Measurements from ENCODE around the gene GRAMD1B. TPM values are rescaled to one million over a fixed set of nuclear protein-coding genes. Genes with fewer than 3 reads are reported as not detected.

GRAMD1B gene
- total RNA-seq, 3 donors from 2014 or later: 2.0 to 10.2 (median 8.2) TPM

- Histone ChIP-seq H3K4me1 (no peaks in the 10 kb centered on the region), H3K36me3 (no peaks in the 10 kb centered on the region), H3K27me3 (no peaks in the 10 kb centered on the region), H3K27ac (no peak overlapping the region), H3K4me3 (no peak overlapping the region), H3K9me3 (no peaks in the 10 kb centered on the region)
- intact Hi-C loops (cut with DNase I; ENCODE audit: low total_unique reads): no loop called here
- TF ChIP-seq, protein P1, sequence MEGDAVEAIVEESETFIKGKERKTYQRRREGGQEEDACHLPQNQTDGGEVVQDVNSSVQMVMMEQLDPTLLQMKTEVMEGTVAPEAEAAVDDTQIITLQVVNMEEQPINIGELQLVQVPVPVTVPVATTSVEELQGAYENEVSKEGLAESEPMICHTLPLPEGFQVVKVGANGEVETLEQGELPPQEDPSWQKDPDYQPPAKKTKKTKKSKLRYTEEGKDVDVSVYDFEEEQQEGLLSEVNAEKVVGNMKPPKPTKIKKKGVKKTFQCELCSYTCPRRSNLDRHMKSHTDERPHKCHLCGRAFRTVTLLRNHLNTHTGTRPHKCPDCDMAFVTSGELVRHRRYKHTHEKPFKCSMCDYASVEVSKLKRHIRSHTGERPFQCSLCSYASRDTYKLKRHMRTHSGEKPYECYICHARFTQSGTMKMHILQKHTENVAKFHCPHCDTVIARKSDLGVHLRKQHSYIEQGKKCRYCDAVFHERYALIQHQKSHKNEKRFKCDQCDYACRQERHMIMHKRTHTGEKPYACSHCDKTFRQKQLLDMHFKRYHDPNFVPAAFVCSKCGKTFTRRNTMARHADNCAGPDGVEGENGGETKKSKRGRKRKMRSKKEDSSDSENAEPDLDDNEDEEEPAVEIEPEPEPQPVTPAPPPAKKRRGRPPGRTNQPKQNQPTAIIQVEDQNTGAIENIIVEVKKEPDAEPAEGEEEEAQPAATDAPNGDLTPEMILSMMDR (IDR thresholded peaks at IDR 0.05): no peak
- TF ChIP-seq POLR2A (IDR thresholded peaks at IDR 0.05): no peak
- no peak for TF ChIP-seq POLR2AphosphoS5 (IDR thresholded peaks at IDR 0.05)
- no peak for DNase-seq (ENCODE audit: low spot score in 2 of 2)
These were observed 39.5 kb downstream of the GRAMD1B start for GRCh38 chr11:123469586-123469985.

DNA sequence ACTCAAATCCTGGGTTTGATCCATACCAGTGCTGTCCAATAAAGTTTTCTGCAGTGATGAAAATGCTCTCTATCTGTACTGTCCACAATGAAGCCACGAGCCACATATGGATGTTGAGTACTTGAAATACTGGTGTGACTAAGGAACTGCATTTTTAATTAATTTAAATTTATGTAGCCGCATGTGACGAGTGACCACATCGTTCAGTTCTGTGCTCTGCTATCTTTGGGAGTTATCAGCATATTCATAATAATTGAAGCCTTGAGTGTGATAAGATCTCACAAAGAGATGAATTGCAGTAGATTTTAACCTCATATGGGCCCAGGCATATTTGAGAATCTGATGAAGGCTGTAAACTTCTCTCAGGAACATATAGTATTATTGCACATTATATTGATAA lies 40.8 kb downstream of the GRAMD1B start:
- intact Hi-C loops (cut with DNase I; ENCODE audit: low total_unique reads): loop anchor here (5.0 kb wide), 1 partner anchor 254 kb away; no protein-coding TSS in a partner anchor
- TF ChIP-seq POLR2AphosphoS5 (IDR thresholded peaks at IDR 0.05) (no peak), POLR2A (IDR thresholded peaks at IDR 0.05) (no peak)
- TF ChIP-seq, protein P1 (IDR thresholded peaks at IDR 0.05): no peak
- DNase-seq (ENCODE audit: low spot score in 2 of 2): no peak

GRCh38 chr11:123472236-123472935 lies 42.3 kb downstream of the GRAMD1B start:
- no peak overlapping the region for H3K4me3 ChIP-seq
- no peak for DNase-seq (ENCODE audit: low spot score in 2 of 2)
- no peaks in the 10 kb centered on the region for H3K27me3 ChIP-seq
- H3K4me1 ChIP-seq: no peaks in the 10 kb centered on the region
- TF ChIP-seq POLR2AphosphoS5 (IDR thresholded peaks at IDR 0.05): no peak
- no peaks in the 10 kb centered on the region for H3K9me3 ChIP-seq
- intact Hi-C loops (cut with DNase I; ENCODE audit: low total_unique reads): loop anchor here (5.0 kb wide), 1 partner anchor 255 kb away; no protein-coding TSS in a partner anchor
- H3K36me3 ChIP-seq: no peaks in the 10 kb centered on the region
- no peak overlapping the region for H3K27ac ChIP-seq

More for the DNA sequence above, 40.8 kb downstream of the GRAMD1B start:
- H3K27me3 ChIP-seq: no peaks in the 10 kb centered on the region
- no peaks in the 10 kb centered on the region for H3K9me3 ChIP-seq
- no peaks in the 10 kb centered on the region for H3K4me1 ChIP-seq
- H3K27ac ChIP-seq: no peak overlapping the region
- no peak overlapping the region for H3K4me3 ChIP-seq
- no peaks in the 10 kb centered on the region for H3K36me3 ChIP-seq

GRCh38 chr11:123473941-123474677 lies 44.0 kb downstream of the GRAMD1B start:
- no peak overlapping the region for H3K4me3 ChIP-seq
- intact Hi-C loops (cut with DNase I; ENCODE audit: low total_unique reads): loop anchor here (5.0 kb wide), 1 partner anchor 257 kb away; no protein-coding TSS in a partner anchor
- H3K27me3 ChIP-seq: no peaks in the 10 kb centered on the region
- no peaks in the 10 kb centered on the region for H3K4me1 ChIP-seq
- no peaks in the 10 kb centered on the region for H3K36me3 ChIP-seq
- H3K27ac ChIP-seq: no peak overlapping the region
- DNase-seq (ENCODE audit: low spot score in 2 of 2): no peak
- TF ChIP-seq POLR2AphosphoS5 (IDR thresholded peaks at IDR 0.05): no peak
- TF ChIP-seq POLR2A (IDR thresholded peaks at IDR 0.05): no peak
- TF ChIP-seq, protein P1 (IDR thresholded peaks at IDR 0.05): no peak
- H3K9me3 ChIP-seq: no peaks in the 10 kb centered on the region

GRCh38 chr11:123474994-123475393 lies 44.9 kb downstream of the GRAMD1B start:
- no peak for TF ChIP-seq POLR2AphosphoS5 (IDR thresholded peaks at IDR 0.05)
- TF ChIP-seq, protein P1 (IDR thresholded peaks at IDR 0.05): no peak
- H3K36me3 ChIP-seq: no peaks in the 10 kb centered on the region
- no peak overlapping the region for H3K27ac ChIP-seq
- no peak for DNase-seq (ENCODE audit: low spot score in 2 of 2)
- intact Hi-C loops (cut with DNase I; ENCODE audit: low total_unique reads): loop anchor here (5.0 kb wide), 1 partner anchor 258 kb away; no protein-coding TSS in a partner anchor
- H3K4me3 ChIP-seq: no peak overlapping the region
- H3K4me1 ChIP-seq: no peaks in the 10 kb centered on the region
- H3K27me3 ChIP-seq: no peaks in the 10 kb centered on the region
- H3K9me3 ChIP-seq: no peaks in the 10 kb centered on the region

Data from breast epithelium (tissue), 4 donors.